ENCODE measurements around the gene CRKL.

DNA sequence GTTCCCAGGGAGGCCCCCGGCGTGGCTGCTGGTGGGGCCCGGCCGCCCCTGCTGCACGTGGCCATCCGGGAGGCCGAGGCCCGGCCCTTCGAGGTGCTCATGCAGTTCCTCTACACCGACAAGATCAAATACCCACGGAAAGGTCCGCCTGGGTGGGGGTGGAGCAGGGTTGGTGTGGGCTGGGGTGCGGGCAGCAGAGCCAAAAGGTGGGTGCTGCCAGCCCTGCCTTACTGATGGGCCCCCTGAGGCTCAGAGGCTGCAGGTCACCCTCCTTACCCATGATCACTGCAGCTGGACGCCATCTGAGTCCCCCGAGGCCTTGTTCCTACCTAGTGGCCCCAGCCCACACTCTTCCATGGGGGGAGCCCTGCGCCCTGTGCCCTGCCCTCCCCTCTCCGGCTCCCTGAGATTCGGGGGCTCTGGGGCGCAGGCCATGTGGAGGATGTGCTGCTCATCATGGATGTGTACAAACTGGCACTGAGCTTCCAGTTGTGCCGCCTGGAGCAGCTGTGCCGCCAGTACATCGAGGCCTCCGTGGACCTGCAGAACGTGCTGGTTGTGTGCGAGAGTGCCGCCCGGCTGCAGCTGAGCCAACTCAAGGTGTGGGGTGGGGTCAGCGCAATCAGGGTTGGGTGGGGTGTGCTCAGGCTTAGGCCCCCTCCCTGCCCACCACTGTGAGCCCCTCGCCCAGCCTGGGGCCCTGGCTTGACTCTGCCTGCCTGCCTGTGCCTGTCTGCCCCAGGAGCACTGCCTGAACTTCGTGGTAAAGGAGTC lies 77.1 kb downstream of the CRKL start:
- TF ChIP-seq, protein P1, sequence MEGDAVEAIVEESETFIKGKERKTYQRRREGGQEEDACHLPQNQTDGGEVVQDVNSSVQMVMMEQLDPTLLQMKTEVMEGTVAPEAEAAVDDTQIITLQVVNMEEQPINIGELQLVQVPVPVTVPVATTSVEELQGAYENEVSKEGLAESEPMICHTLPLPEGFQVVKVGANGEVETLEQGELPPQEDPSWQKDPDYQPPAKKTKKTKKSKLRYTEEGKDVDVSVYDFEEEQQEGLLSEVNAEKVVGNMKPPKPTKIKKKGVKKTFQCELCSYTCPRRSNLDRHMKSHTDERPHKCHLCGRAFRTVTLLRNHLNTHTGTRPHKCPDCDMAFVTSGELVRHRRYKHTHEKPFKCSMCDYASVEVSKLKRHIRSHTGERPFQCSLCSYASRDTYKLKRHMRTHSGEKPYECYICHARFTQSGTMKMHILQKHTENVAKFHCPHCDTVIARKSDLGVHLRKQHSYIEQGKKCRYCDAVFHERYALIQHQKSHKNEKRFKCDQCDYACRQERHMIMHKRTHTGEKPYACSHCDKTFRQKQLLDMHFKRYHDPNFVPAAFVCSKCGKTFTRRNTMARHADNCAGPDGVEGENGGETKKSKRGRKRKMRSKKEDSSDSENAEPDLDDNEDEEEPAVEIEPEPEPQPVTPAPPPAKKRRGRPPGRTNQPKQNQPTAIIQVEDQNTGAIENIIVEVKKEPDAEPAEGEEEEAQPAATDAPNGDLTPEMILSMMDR (IDR thresholded peaks at IDR 0.05; ENCODE audit: low read depth, low read length, poor library complexity, severe bottlenecking) = no peak
- no peak for TF ChIP-seq EZH2phosphoT487 (IDR thresholded peaks at IDR 0.05; ENCODE audit: borderline replicate concordance, low read length)
